Endothelial cell of umbilical vein (primary cell): ENCODE data around the gene FOXL1.

Source experiments
- EZH2 ChIP-seq: IDR thresholded peaks from 2 replicates; pipeline ENCODE4 v1.6.1; 2012; ENCODE audit warnings: borderline replicate concordance, low read depth, mild to moderate bottlenecking, moderate library complexity, low read length, inconsistent platforms; ENCODE audit not compliant: severe bottlenecking
- FOS ChIP-seq: IDR thresholded peaks from 2 replicates; pipeline ENCODE4 v1.6.1; 2011; ENCODE audit warnings: mild to moderate bottlenecking, low read length, moderate library complexity, borderline replicate concordance; ENCODE audit not compliant: insufficient read depth
- GATA2 ChIP-seq: IDR thresholded peaks from 2 replicates; pipeline ENCODE4 v1.7.0; 2011; ENCODE audit warnings: low read depth, mild to moderate bottlenecking, moderate library complexity, mixed read lengths, low read length; ENCODE audit not compliant: insufficient read length, insufficient read depth
- MAX ChIP-seq: IDR thresholded peaks from 2 replicates; pipeline ENCODE4 v1.6.1; 2011; ENCODE audit not compliant: insufficient read depth, insufficient read length
- POLR2A ChIP-seq: IDR thresholded peaks from 2 replicates; pipeline ENCODE4 v1.6.1; 2012; ENCODE audit warnings: low read depth, mild to moderate bottlenecking, control low read depth, low read length
- TF ChIP-seq, protein P1 (sequence below), 2 donors: IDR thresholded peaks; 1 replicate in 1 of 2; 2 replicates in 1 of 2; pipeline ENCODE4 v1.5.1; 2011; ENCODE audit warnings: low read length in 2 of 2, mild to moderate bottlenecking in 2 of 2, moderate library complexity in 2 of 2, control low read depth in 1 of 2, inconsistent platforms in 1 of 2, low read depth in 1 of 2; ENCODE audit not compliant: insufficient read depth in 1 of 2; ENCODE audit errors: extremely low read depth in 1 of 2

DNA sequence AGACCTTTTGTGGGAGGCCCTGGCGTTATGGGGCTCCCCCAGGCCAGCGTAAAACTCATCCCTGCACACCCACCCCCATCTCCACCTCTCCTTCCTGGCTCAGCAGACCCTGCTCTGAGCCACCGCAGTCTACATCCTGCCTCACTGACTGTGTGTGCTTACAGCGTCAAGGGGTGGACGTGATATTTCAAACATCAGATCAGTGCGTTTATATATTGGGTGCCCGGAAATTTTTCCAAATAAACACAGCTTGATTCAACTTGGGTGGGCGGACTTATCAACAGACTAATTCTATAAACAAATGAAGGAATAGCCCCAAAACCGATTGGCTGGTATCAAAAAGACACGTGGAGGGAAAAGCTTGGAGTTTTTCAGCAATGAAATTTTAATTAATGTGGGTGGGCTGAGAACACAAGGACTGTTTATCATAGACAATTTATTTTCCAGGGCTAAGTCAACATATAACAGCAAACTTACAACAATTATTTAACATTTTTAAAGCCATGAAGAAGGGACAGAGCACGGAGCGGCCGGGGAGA lies at the start of gene FOXL1:
- TF ChIP-seq GATA2 (no peak), POLR2A (no peak), MAX (no peak), FOS (no peak), EZH2 (no peak)
- TF ChIP-seq, protein P1, sequence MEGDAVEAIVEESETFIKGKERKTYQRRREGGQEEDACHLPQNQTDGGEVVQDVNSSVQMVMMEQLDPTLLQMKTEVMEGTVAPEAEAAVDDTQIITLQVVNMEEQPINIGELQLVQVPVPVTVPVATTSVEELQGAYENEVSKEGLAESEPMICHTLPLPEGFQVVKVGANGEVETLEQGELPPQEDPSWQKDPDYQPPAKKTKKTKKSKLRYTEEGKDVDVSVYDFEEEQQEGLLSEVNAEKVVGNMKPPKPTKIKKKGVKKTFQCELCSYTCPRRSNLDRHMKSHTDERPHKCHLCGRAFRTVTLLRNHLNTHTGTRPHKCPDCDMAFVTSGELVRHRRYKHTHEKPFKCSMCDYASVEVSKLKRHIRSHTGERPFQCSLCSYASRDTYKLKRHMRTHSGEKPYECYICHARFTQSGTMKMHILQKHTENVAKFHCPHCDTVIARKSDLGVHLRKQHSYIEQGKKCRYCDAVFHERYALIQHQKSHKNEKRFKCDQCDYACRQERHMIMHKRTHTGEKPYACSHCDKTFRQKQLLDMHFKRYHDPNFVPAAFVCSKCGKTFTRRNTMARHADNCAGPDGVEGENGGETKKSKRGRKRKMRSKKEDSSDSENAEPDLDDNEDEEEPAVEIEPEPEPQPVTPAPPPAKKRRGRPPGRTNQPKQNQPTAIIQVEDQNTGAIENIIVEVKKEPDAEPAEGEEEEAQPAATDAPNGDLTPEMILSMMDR (IDR thresholded peaks at IDR 0.05; ENCODE audit: extremely low read depth in 1 of 2, insufficient read depth in 1 of 2, low read depth in 1 of 2, low read length in 2 of 2): no peak
